ENCODE measurements around the gene RAB20. TPM values are rescaled to one million over a fixed set of nuclear protein-coding genes. Genes with fewer than 3 reads are reported as not detected.

RAB20 gene
- total and polyA plus RNA-seq, 10 of the 15 experiments (the other 5 are each of a cell fraction or from before 2014, with no cell fraction given) = 0.48 to 33.1 (median 9.6) TPM

- Histone ChIP-seq H3K4me1 (ENCODE audit: control insufficient read depth, insufficient read depth, low read length) (peaks cover 18% of the 10 kb centered on the region), H3K79me2 (ENCODE audit: control insufficient read depth, insufficient read depth, low read length) (no peaks in the 10 kb centered on the region), H3K4me3 (no peak overlapping the region), H3K4me2 (ENCODE audit: control insufficient read depth, insufficient read depth) (no peak overlapping the region), H4K20me1 (ENCODE audit: control insufficient read depth, insufficient read depth) (no peaks in the 10 kb centered on the region), H3K27ac (ENCODE audit: control insufficient read depth, insufficient read depth) (no peak overlapping the region), H3K9ac (ENCODE audit: control insufficient read depth, insufficient read depth, low read length) (no peak overlapping the region), H3K36me3 (ENCODE audit: control insufficient read depth in 2 of 2, insufficient read depth in 2 of 2, low read length in 1 of 2) (no peaks in the 10 kb centered on the region), H3K9me3 (replicated peaks; ENCODE audit: control insufficient read depth, insufficient read depth, low read length) (no peaks in the 10 kb centered on the region), H3K27me3 (replicated peaks in 1 of 2; ENCODE audit: control insufficient read depth in 2 of 2, insufficient read depth in 2 of 2, low read length in 1 of 2) (no peaks in the 10 kb centered on the region; a peak in 1 of 4 replicates), H2AFZ (ENCODE audit: control insufficient read depth, low read depth, low read length) (no peak overlapping the region)
- DNase-seq (ENCODE audit: low read depth, low spot score) (no peak), ATAC-seq (no peak), FAIRE-seq (no peak)
- WGBS (ENCODE audit: insufficient coverage, insufficient replicate concordance, low lambda C conversion rate, missing lambda C conversion rate) = 71% methylated on average over 9 of the region's 9 CpGs
- ChIA-PET SMC1A (ENCODE audit: uncharacterized antibody, unreplicated experiment) (interaction anchor here (1.0 to 1.9 kb wide), 2 partner anchors 10 to 130 kb away, joined by 4 read pairs; no protein-coding TSS in a partner anchor), RAD21 (ENCODE audit: unreplicated experiment) (interaction anchor here (1.5 to 2.8 kb wide), 2 partner anchors 119 to 243 kb away, joined by 4 to 10 read pairs; no protein-coding TSS in a partner anchor), POLR2A (no interaction called here), CTCF (interaction anchor here (2.2 kb wide), 1 partner anchor 119 kb away, joined by 9 read pairs; no protein-coding TSS in a partner anchor)
- TF ChIP-seq ETV6 (conservative IDR thresholded peaks at IDR 0.05 in 1 of 2, IDR thresholded peaks at IDR 0.05 in 1 of 2; ENCODE audit: borderline replicate concordance in 1 of 2, low read depth in 1 of 2) (no peak), HSF1 (IDR thresholded peaks at IDR 0.05; ENCODE audit: low read depth, low read length) (no peak), NR2C2 (IDR thresholded peaks at IDR 0.05; ENCODE audit: borderline replicate concordance, control insufficient read depth, insufficient read length, low read depth) (no peak), IKZF2 (IDR thresholded peaks at IDR 0.05) (no peak), BACH1 (IDR thresholded peaks at IDR 0.05; ENCODE audit: borderline replicate concordance) (no peak), CHD4 (IDR thresholded peaks at IDR 0.05) (no peak), NFIC (IDR thresholded peaks at IDR 0.05; ENCODE audit: low read depth, low read length) (no peak), NFXL1 (IDR thresholded peaks at IDR 0.05; ENCODE audit: borderline replicate concordance) (no peak), RAD51 (IDR thresholded peaks at IDR 0.05) (no peak)
- BruUV-seq (replicated peaks) = no TSS peak
- in situ Hi-C loops (cut with MboI) (no loop called here), intact Hi-C loops (cut with micrococcal nuclease; ENCODE audit: unreplicated experiment) (no loop called here)
Measured at GRCh38 chr13:110574161-110574560, 12.6 kb upstream of the RAB20 start.
